ENCODE results near the gene DNAH7.

DNA sequence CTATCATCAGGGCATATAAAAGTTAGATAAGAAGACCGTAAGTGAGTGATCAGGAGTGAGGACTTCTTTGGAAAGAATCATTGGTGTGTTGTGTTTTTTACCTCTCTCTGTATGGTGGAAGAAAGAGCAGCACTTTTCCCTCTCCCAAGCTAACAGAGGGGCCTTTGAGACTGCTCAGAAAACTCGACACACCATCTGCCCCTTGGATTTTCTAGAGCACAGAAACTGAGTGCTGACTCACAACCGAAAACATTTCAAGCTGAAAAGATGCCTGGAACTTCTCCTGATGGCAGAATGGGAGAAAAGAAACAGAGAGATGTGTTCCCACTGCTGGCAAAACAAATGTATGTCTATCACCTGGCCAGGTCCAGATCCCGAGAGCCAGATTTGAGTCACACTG lies 156.6 kb downstream of the DNAH7 start:
- TF ChIP-seq, protein P1, sequence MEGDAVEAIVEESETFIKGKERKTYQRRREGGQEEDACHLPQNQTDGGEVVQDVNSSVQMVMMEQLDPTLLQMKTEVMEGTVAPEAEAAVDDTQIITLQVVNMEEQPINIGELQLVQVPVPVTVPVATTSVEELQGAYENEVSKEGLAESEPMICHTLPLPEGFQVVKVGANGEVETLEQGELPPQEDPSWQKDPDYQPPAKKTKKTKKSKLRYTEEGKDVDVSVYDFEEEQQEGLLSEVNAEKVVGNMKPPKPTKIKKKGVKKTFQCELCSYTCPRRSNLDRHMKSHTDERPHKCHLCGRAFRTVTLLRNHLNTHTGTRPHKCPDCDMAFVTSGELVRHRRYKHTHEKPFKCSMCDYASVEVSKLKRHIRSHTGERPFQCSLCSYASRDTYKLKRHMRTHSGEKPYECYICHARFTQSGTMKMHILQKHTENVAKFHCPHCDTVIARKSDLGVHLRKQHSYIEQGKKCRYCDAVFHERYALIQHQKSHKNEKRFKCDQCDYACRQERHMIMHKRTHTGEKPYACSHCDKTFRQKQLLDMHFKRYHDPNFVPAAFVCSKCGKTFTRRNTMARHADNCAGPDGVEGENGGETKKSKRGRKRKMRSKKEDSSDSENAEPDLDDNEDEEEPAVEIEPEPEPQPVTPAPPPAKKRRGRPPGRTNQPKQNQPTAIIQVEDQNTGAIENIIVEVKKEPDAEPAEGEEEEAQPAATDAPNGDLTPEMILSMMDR (IDR thresholded peaks at IDR 0.05) = no peak
- TF ChIP-seq ZFX (IDR thresholded peaks at IDR 0.05; ENCODE audit: borderline replicate concordance) = no peak
